GM12878 (cell line): ENCODE measurements around the gene DSE. TPM values are rescaled to one million over a fixed set of nuclear protein-coding genes. Genes with fewer than 3 reads are reported as not detected.

Source experiments
- ATAC-seq: fragments of 200-7000 bp; cut with Tn5 transposase; 3 replicates; pipeline ENCODE4 v1.9.1; 2020; ENCODE audit warnings: mild to moderate bottlenecking, moderate library complexity
- BruUV-seq: library from RNA; stranded (reverse); fragments of 400-500 nt; replicated peaks from 2 replicates; lab custom pipeline; 2021; lab: Mats Ljungman, UMichigan
- CTCF ChIA-PET: fragments of 300-600 bp; sonication (Branson Sonifier 250); formaldehyde crosslinking; extraction: SDS; loops from one replicate; lab custom pipeline; 2021; ENCODE audit warnings: inconsistent platforms; lab: Yijun Ruan, JAX
- POLR2A ChIA-PET: fragments of 350-600 bp; formaldehyde crosslinking; extraction: SDS; loops from one replicate; lab custom pipeline; 2021; ENCODE audit warnings: inconsistent platforms; lab: Charles Lee
- RAD21 ChIA-PET: fragments of 300-600 bp; sonication (Branson Sonifier 250); formaldehyde crosslinking; loops from one replicate; lab custom pipeline; 2023; ENCODE audit warnings: antibody characterized with exemption; ENCODE audit not compliant: unreplicated experiment; lab: Charles Lee
- SMC1A ChIA-PET: fragments of 300-600 bp; sonication (Branson Sonifier 250); formaldehyde crosslinking; loops from one replicate; lab custom pipeline; 2023; ENCODE audit not compliant: unreplicated experiment, uncharacterized antibody; lab: Charles Lee
- DNase-seq: peaks from one replicate; pipeline ENCODE4 v3.0.0-alpha.2; 2011; ENCODE audit warnings: low read depth, low spot score
- FAIRE-seq: peaks from 3 replicates; lab custom pipeline; 2011; peaks lifted over from hg19 to GRCh38; lab: Jason Lieb, UNC
- H2AFZ ChIP-seq: 2 replicates; pipeline ENCODE4 v1.6.0; 2011; ENCODE audit warnings: low read depth, low read length, control low read depth; ENCODE audit not compliant: control insufficient read depth
- H3K27ac ChIP-seq: 2 replicates; pipeline ENCODE4 v1.5.1; 2011; ENCODE audit warnings: control low read depth; ENCODE audit not compliant: control insufficient read depth, insufficient read depth
- H3K27me3 ChIP-seq, 2 experiments: replicated peaks in 1 of 2; 2 replicates each; pipeline versions ENCODE4 v1.6.0 to v1.6.1; 2011; ENCODE audit warnings: low read length in 1 of 2; ENCODE audit not compliant: control insufficient read depth in 2 of 2, insufficient read depth in 2 of 2
- H3K36me3 ChIP-seq, 2 experiments: 2 replicates each; pipeline ENCODE4 v1.5.1; 2011; ENCODE audit warnings: low read length in 1 of 2; ENCODE audit not compliant: control insufficient read depth in 2 of 2, insufficient read depth in 2 of 2
- H3K4me1 ChIP-seq: 2 replicates; pipeline ENCODE4 v1.6.1; 2011; ENCODE audit warnings: mild to moderate bottlenecking, low read length, moderate library complexity, mixed read lengths; ENCODE audit not compliant: control insufficient read depth, insufficient read depth
- H3K4me2 ChIP-seq: 2 replicates; pipeline ENCODE4 v1.6.0; 2011; ENCODE audit warnings: control low read depth; ENCODE audit not compliant: control insufficient read depth, insufficient read depth
- H3K4me3 ChIP-seq: fragments of 200-600 bp; sonication (generic); 2 replicates; pipeline ENCODE4 v1.5.1; 2016
- H3K79me2 ChIP-seq: 2 replicates; pipeline ENCODE4 v1.6.0; 2011; ENCODE audit warnings: low read length; ENCODE audit not compliant: control insufficient read depth, insufficient read depth
- H3K9ac ChIP-seq: 2 replicates; pipeline ENCODE4 v1.8.0; 2011; ENCODE audit warnings: low read length, control low read depth, mixed read lengths; ENCODE audit not compliant: control insufficient read depth, insufficient read depth
- H3K9me3 ChIP-seq: replicated peaks from 3 replicates; pipeline ENCODE4 v1.5.1; 2011; ENCODE audit warnings: mild to moderate bottlenecking, low read length; ENCODE audit not compliant: control insufficient read depth, insufficient read depth
- H4K20me1 ChIP-seq: 2 replicates; pipeline ENCODE4 v1.6.0; 2011; ENCODE audit not compliant: control insufficient read depth, insufficient read depth
- BCL11A ChIP-seq: IDR thresholded peaks from 2 replicates; pipeline ENCODE4 v1.6.1; 2011; ENCODE audit warnings: low read depth, low read length
- GABPA ChIP-seq: IDR thresholded peaks from 2 replicates; pipeline ENCODE4 v1.6.1; 2014; ENCODE audit warnings: antibody characterized with exemption, low read depth, mild to moderate bottlenecking, inconsistent platforms
- IKZF1 ChIP-seq: fragments of 450-650 bp; conservative IDR thresholded peaks from 2 replicates; pipeline ENCODE4 v1.6.1; 2017; ENCODE audit warnings: antibody characterized with exemption, mild to moderate bottlenecking
- IKZF2 ChIP-seq, 2 experiments: fragments of 450-650 bp; IDR thresholded peaks; 2 replicates each; pipeline ENCODE4 v1.6.1; 2017; ENCODE audit warnings: mild to moderate bottlenecking in 2 of 2, moderate library complexity in 2 of 2
- IRF3 ChIP-seq: fragments of 450-650 bp; IDR thresholded peaks from 2 replicates; pipeline ENCODE4 v1.6.1; 2014; ENCODE audit warnings: mild to moderate bottlenecking
- JUND ChIP-seq: IDR thresholded peaks from 2 replicates; pipeline ENCODE4 v1.6.1; 2012; ENCODE audit warnings: low read depth, mild to moderate bottlenecking, low read length, improper control_type of control experiment, moderate library complexity
- NR2C2 ChIP-seq: IDR thresholded peaks from 2 replicates; pipeline ENCODE4 v1.6.1; 2011; ENCODE audit warnings: borderline replicate concordance, low read depth; ENCODE audit not compliant: control insufficient read depth, insufficient read length
- PML ChIP-seq: IDR thresholded peaks from 2 replicates; pipeline ENCODE4 v1.6.1; 2012; ENCODE audit warnings: low read length, inconsistent platforms
- RELB ChIP-seq: fragments of 450-650 bp; IDR thresholded peaks from 2 replicates; pipeline ENCODE4 v1.6.1; 2017; ENCODE audit warnings: low read depth, mild to moderate bottlenecking, moderate library complexity
- SMC3 ChIP-seq: IDR thresholded peaks from 2 replicates; pipeline ENCODE4 v1.6.1; 2011; ENCODE audit warnings: low read length, improper control_type of control experiment, borderline replicate concordance
- TAF1 ChIP-seq: IDR thresholded peaks from 2 replicates; pipeline ENCODE4 v1.6.1; 2011; ENCODE audit warnings: mild to moderate bottlenecking, low read depth, low read length, borderline replicate concordance
- TCF12 ChIP-seq: IDR thresholded peaks from 2 replicates; pipeline ENCODE4 v1.6.1; 2011; ENCODE audit warnings: low read depth, mild to moderate bottlenecking, low read length
- USF2 ChIP-seq: IDR thresholded peaks from 2 replicates; pipeline ENCODE4 v1.6.1; 2011; ENCODE audit warnings: low read depth, low read length, improper control_type of control experiment, borderline replicate concordance
- ZNF592 ChIP-seq: fragments of 450-650 bp; IDR thresholded peaks from 2 replicates; pipeline ENCODE4 v1.6.1; 2017; ENCODE audit warnings: mild to moderate bottlenecking, moderate library complexity
- WGBS: methylation state at CpG from one replicate; pipeline ENCODE4 v1.1.6; 2016; ENCODE audit warnings: low lambda C conversion rate; ENCODE audit not compliant: insufficient replicate concordance, insufficient coverage; ENCODE audit errors: missing lambda C conversion rate; 5-methylcytosine and 5-hydroxymethylcytosine counted together
- in situ Hi-C: fragments of 300-500 bp; cut with MboI; formaldehyde crosslinking; loops from 9 replicates; pipeline ENCODE4 v1.14.3; 2018; ENCODE audit warnings: mixed read lengths
- intact Hi-C: fragments of 100-400 bp; cut with micrococcal nuclease; formaldehyde crosslinking; loops from one replicate; pipeline ENCODE4 v1.14.2; 2022; ENCODE audit not compliant: unreplicated experiment
- polyA plus RNA-seq, 11 experiments: library from polyadenylated mRNA; depleted of rRNA in 4 of 11; unstranded in 6 of 11; stranded (reverse) in 5 of 11; fragments of >200 nt; fragmentation: Nextera tagmentation in 4 of 11; fragmentation: Illumina TruSeq in 1 of 11; extraction: Ambion mirVana in 4 of 11; extraction: Trizol in 1 of 11; gene quantifications; 1 replicate in 1 of 11; 2 replicates in 10 of 11; pipeline versions ENCODE4 v1.2.1 to v1.2.3, GENCODE V29; 2011 to 2016; ENCODE audit warnings: inconsistent platforms in 2 of 11, missing spikeins in 2 of 11, low read depth in 1 of 11
- total RNA-seq, 4 experiments: library from RNA; depleted of rRNA in 3 of 4; stranded (reverse); fragments of >200 nt in 3 of 4; fragmentation: Illumina TruSeq in 1 of 4; extraction: Trizol in 1 of 4; gene quantifications; 2 replicates each; pipeline versions ENCODE4 v1.2.1 to v1.2.3, GENCODE V29; 2013 to 2021

Gene DSE
- total and polyA plus RNA-seq, 10 of the 15 experiments (the other 5 are each of a cell fraction or from before 2014, with no cell fraction given): 12.6 to 76.4 (median 43.0) TPM

- TF ChIP-seq BCL11A: no peak
- no peak for TF ChIP-seq NR2C2
- TF ChIP-seq TAF1: no peak
- no peak for TF ChIP-seq JUND
- TF ChIP-seq IRF3: no peak
- no peak for TF ChIP-seq PML
Observed at GRCh38 chr6:116433206-116433712, 62.5 kb downstream of the DSE start (continued).

GRCh38 chr6:116434056-116434725, 63.4 kb downstream of the DSE start:
- intact Hi-C loops (no loop called here), in situ Hi-C loops (no loop called here)
- ChIA-PET CTCF (interaction anchor here (0.9 to 4.8 kb wide), 8 partner anchors 9 to 164 kb away, joined by 3 to 20 read pairs (median 4); no protein-coding TSS in a partner anchor), RAD21 (interaction anchor here (0.8 to 1.1 kb wide), 2 partner anchors 12 to 145 kb away, joined by 5 read pairs; no protein-coding TSS in a partner anchor), SMC1A (interaction anchor here (0.8 to 4.1 kb wide), 10 partner anchors 10 to 146 kb away, joined by 3 to 12 read pairs (median 4); partner anchors contain the start of gene DSE), POLR2A (no interaction called here)
- no peaks in the 10 kb centered on the region for H4K20me1 ChIP-seq
- no peak overlapping the region for H3K27ac ChIP-seq
- no peaks in the 10 kb centered on the region for H3K27me3 ChIP-seq
- DNase-seq (no peak), FAIRE-seq (no peak), ATAC-seq (no peak)
- H2AFZ ChIP-seq: no peak overlapping the region
- no peak overlapping the region for H3K4me2 ChIP-seq
- no TSS peak for BruUV-seq
- no peaks in the 10 kb centered on the region for H3K79me2 ChIP-seq
- WGBS: 95% methylated on average over 1 of the region's 1 CpG
- H3K4me1 ChIP-seq: no peaks in the 10 kb centered on the region
- no peak overlapping the region for H3K4me3 ChIP-seq
- peaks cover 1 to 2% of the 10 kb centered on the region in 2 experiments; a peak in 2 of 4 replicates for H3K36me3 ChIP-seq
- no peak overlapping the region for H3K9ac ChIP-seq
- no peaks in the 10 kb centered on the region for H3K9me3 ChIP-seq
- TF ChIP-seq SMC3 (no peak), USF2 (no peak), RELB (no peak), TCF12 (no peak), IKZF1 (no peak), IKZF2 (IDR thresholded peaks at IDR 0.05) (no peak), ZNF592 (no peak), GABPA (no peak)
